ENCODE results near the gene DCDC2. TPM values are rescaled to one million over a fixed set of nuclear protein-coding genes. Genes with fewer than 3 reads are reported as not detected.

DCDC2 gene
- total RNA-seq, 1 donor from 2014 or later = not detected

DNA sequence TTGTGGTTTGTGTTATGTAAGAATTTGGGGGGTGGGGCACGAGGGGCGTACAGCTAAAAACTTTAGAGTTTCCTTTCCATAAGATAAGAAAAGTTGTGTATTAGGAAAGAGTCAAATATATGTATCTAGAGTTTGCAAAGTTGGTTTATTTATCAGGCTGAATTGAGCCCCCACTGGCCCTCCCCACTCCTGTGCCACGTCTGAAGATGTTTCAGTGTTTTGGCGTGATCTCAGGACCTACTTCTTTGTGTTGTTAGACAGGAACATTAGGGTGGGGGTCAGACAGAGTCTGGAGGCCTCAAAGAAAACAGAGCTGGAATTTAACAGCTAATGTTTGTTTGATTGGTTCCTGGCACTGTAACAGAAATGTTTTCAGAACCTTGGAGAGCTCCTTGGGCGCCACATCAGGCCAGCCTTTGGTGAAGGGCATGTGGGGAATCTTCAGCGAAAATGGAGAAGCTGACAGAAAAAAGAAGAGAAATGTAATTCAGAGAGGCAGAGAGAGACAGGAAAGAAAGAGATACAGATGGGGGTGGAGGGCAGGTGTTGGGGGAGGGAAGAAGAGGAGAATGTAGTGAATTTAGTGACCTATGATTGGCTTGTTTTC lies 231.2 kb downstream of the DCDC2 start:
- intact Hi-C loops (cut with micrococcal nuclease) = no loop called here
- no peak for DNase-seq
- peak; percentile 35 for ATAC-seq

DNA sequence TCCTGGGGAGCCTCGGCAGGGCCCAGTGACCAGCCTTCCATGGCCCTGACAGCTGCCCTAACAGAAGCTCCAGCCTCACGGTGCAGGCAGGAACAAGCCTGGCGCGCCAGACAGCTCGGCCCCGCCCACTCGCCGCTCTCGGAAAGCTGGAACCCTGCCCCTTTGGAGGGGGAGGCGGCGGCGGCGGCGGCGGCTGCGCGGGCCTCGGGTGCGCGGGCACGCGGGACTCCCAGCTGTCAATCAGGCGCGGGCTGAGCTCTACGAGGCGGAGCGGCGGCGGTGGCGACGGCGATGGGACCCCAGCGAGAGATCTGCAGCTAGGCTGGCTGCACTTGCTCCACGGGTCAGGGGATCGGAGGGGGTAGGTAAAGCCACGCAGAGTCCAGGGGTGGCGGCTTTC lies 231.9 kb downstream of the DCDC2 start, which contains the start of gene NRSN1:
Gene NRSN1 (plus strand): TSS at position 236 of the 400 bp plus-strand sequence. CDS start 8,113 bp downstream, outside the sequence.
- no peak for DNase-seq
- no peak for ATAC-seq
- intact Hi-C loops (cut with micrococcal nuclease) = no loop called here

GRCh38 chr6:24122139-24122538 lies 235.7 kb downstream of the DCDC2 start:
- no peak for DNase-seq
- intact Hi-C loops (cut with micrococcal nuclease) = no loop called here
- ATAC-seq = no peak

Other genes with a start within 250 kb of the DCDC2 start
- not detected for gene NRSN1, start 231.8 kb downstream of the DCDC2 start, total RNA-seq
- 44.3 TPM for gene MRS2, start 44.9 kb upstream of the DCDC2 start, total RNA-seq
- gene GPLD1, start 131.5 kb upstream of the DCDC2 start, total RNA-seq = 1.1 TPM
- gene ALDH5A1, start 136.9 kb upstream of the DCDC2 start, total RNA-seq = 31.2 TPM

Data from left ventricle myocardium superior (tissue), 1 donor.